Measurements from ENCODE around the gene CDCA7L. TPM values are rescaled to one million over a fixed set of nuclear protein-coding genes. Genes with fewer than 3 reads are reported as not detected.

Gene CDCA7L
- total and polyA plus RNA-seq, 2 of the 13 experiments (the other 11 are each of a cell fraction or from before 2014, with no cell fraction given) = 2.7 to 4.2 TPM

- no peaks in the 10 kb centered on the region for H3K36me3 ChIP-seq (replicated peaks in 1 of 2; ENCODE audit: control insufficient read depth in 1 of 2, insufficient read depth in 2 of 2, low read length in 2 of 2)
- TF ChIP-seq MAFK (conservative IDR thresholded peaks at IDR 0.05 in 1 of 2, IDR thresholded peaks at IDR 0.05 in 1 of 2; ENCODE audit: low read length in 2 of 2) (peak; percentile 46 to 58; a peak in 3 of 4 replicates), SNRNP70 (IDR thresholded peaks at IDR 0.05; ENCODE audit: low read depth, low read length) (no peak), DRAP1 (CRISPR knock-in tag; IDR thresholded peaks at IDR 0.05) (no peak), MAFF (IDR thresholded peaks at IDR 0.05; ENCODE audit: low read depth, low read length) (peak; percentile 41; the same call in 1 of the 2 replicates)
- FAIRE-seq = no peak
- H3K4me2 ChIP-seq (ENCODE audit: low read depth, low read length) = no peak overlapping the region
- H3K9ac ChIP-seq (ENCODE audit: insufficient read depth, low read depth, low read length) = no peak overlapping the region
- no peak overlapping the region for H3K4me3 ChIP-seq (replicated peaks in 1 of 3; ENCODE audit: insufficient read depth in 1 of 3, low read depth in 2 of 3, low read length in 3 of 3)
- WGBS (ENCODE audit: low lambda C conversion rate) = 13% methylated on average over 5 of the region's 5 CpGs
- H3K27ac ChIP-seq (ENCODE audit: extremely low read length, insufficient read depth, low read length) = no peak overlapping the region
- no peaks in the 10 kb centered on the region for H4K20me1 ChIP-seq (ENCODE audit: insufficient read depth, low read length)
- POLR2A ChIA-PET = no interaction called here
- no peaks in the 10 kb centered on the region for H3K79me2 ChIP-seq (ENCODE audit: insufficient read depth, low read length)
- no peak overlapping the region for H2AFZ ChIP-seq (ENCODE audit: low read length)
- CTCF ChIA-PET (ENCODE audit: low intra/inter-chr PET ratio, low total read pairs) = no interaction called here
- no peak for DNase-seq (ENCODE audit: low spot score)
- 0 out of 2 replicates have a peak, but pooled peaks cover under 1% of the 10 kb centered on the region for H3K4me1 ChIP-seq (ENCODE audit: insufficient read depth, low read length)
- intact Hi-C loops (cut with micrococcal nuclease; ENCODE audit: unreplicated experiment) (no loop called here), in situ Hi-C loops (cut with HindIII; ENCODE audit: extremely low pct_ligation_motif_present, low pct_unique_long_range_greater_than_20kb) (no loop called here)
- H3K27me3 ChIP-seq (ENCODE audit: control insufficient read depth in 1 of 2, insufficient read depth in 2 of 2, low read length in 2 of 2) = peaks cover 0 to 19% of the 10 kb centered on the region in 2 experiments; a peak in 1 of 5 replicates
- ATAC-seq = no peak
- no peaks in the 10 kb centered on the region for H3K9me3 ChIP-seq (ENCODE audit: low read length)
- BruUV-seq (replicated peaks) = no TSS peak
Measured at GRCh38 chr7:21908746-21909145, 37.0 kb downstream of the CDCA7L start.

- ChIA-PET CTCF (ENCODE audit: low intra/inter-chr PET ratio, low total read pairs) (no interaction called here), POLR2A (no interaction called here)
- in situ Hi-C loops (cut with HindIII; ENCODE audit: extremely low pct_ligation_motif_present, low pct_unique_long_range_greater_than_20kb) = no loop called here
- FAIRE-seq (no peak), DNase-seq (ENCODE audit: low spot score) (peak; percentile 5), ATAC-seq (peak; percentile 75)
- no peak overlapping the region for H3K9ac ChIP-seq (ENCODE audit: insufficient read depth, low read depth, low read length)
- no peak overlapping the region for H3K4me2 ChIP-seq (ENCODE audit: low read depth, low read length)
- intact Hi-C loops (cut with micrococcal nuclease; ENCODE audit: unreplicated experiment) = no loop called here
- no peaks in the 10 kb centered on the region for H4K20me1 ChIP-seq (ENCODE audit: insufficient read depth, low read length)
- WGBS (ENCODE audit: low lambda C conversion rate) = 42% methylated on average over 14 of the region's 14 CpGs
- H3K36me3 ChIP-seq (replicated peaks in 1 of 2; ENCODE audit: control insufficient read depth in 1 of 2, insufficient read depth in 2 of 2, low read length in 2 of 2) = no peaks in the 10 kb centered on the region
- H3K79me2 ChIP-seq (ENCODE audit: insufficient read depth, low read length) = no peaks in the 10 kb centered on the region
- H3K4me3 ChIP-seq (replicated peaks in 1 of 3; ENCODE audit: insufficient read depth in 1 of 3, low read depth in 2 of 3, low read length in 3 of 3) = no peak overlapping the region
- H3K9me3 ChIP-seq (ENCODE audit: low read length) = no peaks in the 10 kb centered on the region
- no peak overlapping the region for H3K27ac ChIP-seq (ENCODE audit: extremely low read length, insufficient read depth, low read length)
- peaks cover 0 to 12% of the 10 kb centered on the region in 2 experiments; a peak in 2 of 5 replicates for H3K27me3 ChIP-seq (ENCODE audit: control insufficient read depth in 1 of 2, insufficient read depth in 2 of 2, low read length in 2 of 2)
- BruUV-seq (replicated peaks) = no TSS peak
- TF ChIP-seq ZNF710 (CRISPR knock-in tag; IDR thresholded peaks at IDR 0.05; ENCODE audit: borderline replicate concordance) (no peak), ZNF646 (CRISPR knock-in tag; IDR thresholded peaks at IDR 0.05) (no peak), RARA (CRISPR knock-in tag; IDR thresholded peaks at IDR 0.05) (peak; percentile 10; the same call in 1 of the 2 replicates)
- 0 out of 2 replicates have a peak, but pooled peaks cover 8% of the 10 kb centered on the region for H3K4me1 ChIP-seq (ENCODE audit: insufficient read depth, low read length)
- no peak overlapping the region for H2AFZ ChIP-seq (ENCODE audit: low read length)
Measured at GRCh38 chr7:21903020-21903786, 42.5 kb downstream of the CDCA7L start.
